Left ventricle myocardium inferior (tissue), 1 donor: Measurements from ENCODE around the gene SKIC8. TPM values are rescaled to one million over a fixed set of nuclear protein-coding genes. Genes with fewer than 3 reads are reported as not detected.

Source experiments
- DNase-seq: peaks from one replicate; pipeline ENCODE4 v3.0.0-alpha.2; 2020
- H3K27ac ChIP-seq: fragments of 200-600 bp; replicated peaks from 2 replicates; pipeline ENCODE4 v1.8.0; 2021
- H3K27me3 ChIP-seq: fragments of 200-600 bp; 2 replicates; pipeline ENCODE4 v1.8.0; 2021; ENCODE audit warnings: low read depth
- H3K36me3 ChIP-seq: fragments of 200-600 bp; 2 replicates; pipeline ENCODE4 v1.8.0; 2021
- H3K4me1 ChIP-seq: fragments of 200-600 bp; 2 replicates; pipeline ENCODE4 v1.8.0; 2021
- H3K4me3 ChIP-seq: fragments of 200-600 bp; 2 replicates; pipeline ENCODE4 v1.8.0; 2021; ENCODE audit warnings: mild to moderate bottlenecking, moderate library complexity
- H3K9me3 ChIP-seq: fragments of 200-600 bp; replicated peaks from 2 replicates; pipeline ENCODE4 v1.8.0; 2021
- intact Hi-C: fragments of 100-400 bp; cut with micrococcal nuclease; formaldehyde crosslinking; loops from one replicate; pipeline ENCODE4 v1.11.0; 2022
- total RNA-seq: library from RNA; stranded (reverse); fragmentation: NEBNext Ultra II Directional; extraction: Animal tissue kit (Norgen Biotek cat#: 25700); gene quantifications from one replicate; pipeline ENCODE4 v1.2.1, GENCODE V29; 2021
- TF ChIP-seq, protein P1 (sequence below): fragments of 200-600 bp; IDR thresholded peaks from 2 replicates; pipeline ENCODE4 v1.8.0; 2021; ENCODE audit warnings: antibody characterized with exemption, mild to moderate bottlenecking, borderline replicate concordance
- donor health status: DM: no; HTN: yes; CAD: no; lungs with severe emphysema.

Gene SKIC8
- total RNA-seq, 1 donor from 2014 or later, result 24.6 TPM

GRCh38 chr15:78233496-78233895, 65.9 kb downstream of the SKIC8 start:
- intact Hi-C loops, result no loop called here
- no peak overlapping the region for H3K4me3 ChIP-seq

More at GRCh38 chr15:78233496-78233895, 65.9 kb downstream of the SKIC8 start:
- H3K36me3 ChIP-seq, result no peaks in the 10 kb centered on the region
- no peak for DNase-seq
- H3K4me1 ChIP-seq, result no peaks in the 10 kb centered on the region
- no peaks in the 10 kb centered on the region for H3K9me3 ChIP-seq
- TF ChIP-seq, protein P1, sequence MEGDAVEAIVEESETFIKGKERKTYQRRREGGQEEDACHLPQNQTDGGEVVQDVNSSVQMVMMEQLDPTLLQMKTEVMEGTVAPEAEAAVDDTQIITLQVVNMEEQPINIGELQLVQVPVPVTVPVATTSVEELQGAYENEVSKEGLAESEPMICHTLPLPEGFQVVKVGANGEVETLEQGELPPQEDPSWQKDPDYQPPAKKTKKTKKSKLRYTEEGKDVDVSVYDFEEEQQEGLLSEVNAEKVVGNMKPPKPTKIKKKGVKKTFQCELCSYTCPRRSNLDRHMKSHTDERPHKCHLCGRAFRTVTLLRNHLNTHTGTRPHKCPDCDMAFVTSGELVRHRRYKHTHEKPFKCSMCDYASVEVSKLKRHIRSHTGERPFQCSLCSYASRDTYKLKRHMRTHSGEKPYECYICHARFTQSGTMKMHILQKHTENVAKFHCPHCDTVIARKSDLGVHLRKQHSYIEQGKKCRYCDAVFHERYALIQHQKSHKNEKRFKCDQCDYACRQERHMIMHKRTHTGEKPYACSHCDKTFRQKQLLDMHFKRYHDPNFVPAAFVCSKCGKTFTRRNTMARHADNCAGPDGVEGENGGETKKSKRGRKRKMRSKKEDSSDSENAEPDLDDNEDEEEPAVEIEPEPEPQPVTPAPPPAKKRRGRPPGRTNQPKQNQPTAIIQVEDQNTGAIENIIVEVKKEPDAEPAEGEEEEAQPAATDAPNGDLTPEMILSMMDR, result no peak
- peaks cover 10% of the 10 kb centered on the region for H3K27me3 ChIP-seq
- H3K27ac ChIP-seq, result no peak overlapping the region

Other genes starting within 250 kb of the SKIC8 start
- gene TBC1D2B, start 221.9 kb downstream of the SKIC8 start, total RNA-seq, result 11.7 TPM
- gene SH2D7, start 207.0 kb downstream of the SKIC8 start, total RNA-seq, result not detected
- 26.1 TPM for gene CIB2, start 168.2 kb downstream of the SKIC8 start, total RNA-seq
- 465 TPM for gene IDH3A, start 150.2 kb downstream of the SKIC8 start, total RNA-seq
- 0.25 TPM for gene ACSBG1, start 65.0 kb downstream of the SKIC8 start, total RNA-seq
- gene DNAJA4, start 35.0 kb downstream of the SKIC8 start, total RNA-seq, result 115 TPM
- gene CRABP1, start 40.7 kb upstream of the SKIC8 start, total RNA-seq, result not detected
- gene IREB2, start 138.6 kb upstream of the SKIC8 start, total RNA-seq, result 23.6 TPM
- 6.9 TPM for gene HYKK, start 208.0 kb upstream of the SKIC8 start, total RNA-seq
- 109 TPM for gene PSMA4, start 240.8 kb upstream of the SKIC8 start, total RNA-seq